Activated CD4-positive, alpha-beta T cell treated with anti-CD3 and anti-CD28 coated beads, Interleukin-2, amount 50 U/mL, for 4 hours (primary cell): Measurements from ENCODE around the gene IL1RL2.

Experiments
- DNase-seq, 2 experiments: peaks; one replicate each; pipeline ENCODE4 v3.0.0-alpha.2; 2020

IL1RL2 gene

DNA sequence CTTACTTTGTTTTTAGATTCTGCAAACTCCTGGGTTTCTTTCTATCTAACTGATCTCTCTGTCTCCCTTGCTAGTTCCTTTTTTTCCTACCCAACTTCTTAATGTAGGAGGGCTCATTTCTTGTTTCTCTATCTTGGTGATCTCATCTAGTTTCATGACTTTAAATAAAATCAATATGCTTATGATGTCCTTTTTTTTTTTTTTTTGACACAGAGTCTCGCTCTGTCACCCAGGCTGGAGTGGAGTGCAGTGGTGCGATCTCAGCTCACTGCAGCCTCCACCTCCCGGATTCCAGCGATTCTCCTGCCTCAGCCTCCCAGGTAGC lies 82.3 kb downstream of the IL1RL2 start:
- no peak for DNase-seq

DNA sequence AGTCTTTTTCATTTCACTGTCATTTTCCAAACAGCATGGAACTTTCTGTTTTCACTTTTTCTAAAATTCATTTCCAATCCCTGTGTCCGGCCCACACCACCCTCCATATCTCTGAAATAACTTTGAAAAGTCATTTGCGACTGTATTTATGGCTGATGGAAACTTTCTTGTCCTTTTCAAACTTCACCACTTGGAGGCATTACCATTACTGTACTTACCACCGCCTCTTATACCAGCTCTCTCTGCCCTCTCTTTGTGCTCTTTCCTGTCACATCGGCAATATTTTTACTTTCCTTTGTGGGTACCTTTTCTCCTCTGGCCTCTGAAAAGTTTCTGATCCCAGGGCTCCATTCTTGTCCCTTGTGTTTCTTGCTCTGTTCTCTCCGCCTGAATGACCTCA lies 85.0 kb downstream of the IL1RL2 start:
- DNase-seq, result no peak

DNA sequence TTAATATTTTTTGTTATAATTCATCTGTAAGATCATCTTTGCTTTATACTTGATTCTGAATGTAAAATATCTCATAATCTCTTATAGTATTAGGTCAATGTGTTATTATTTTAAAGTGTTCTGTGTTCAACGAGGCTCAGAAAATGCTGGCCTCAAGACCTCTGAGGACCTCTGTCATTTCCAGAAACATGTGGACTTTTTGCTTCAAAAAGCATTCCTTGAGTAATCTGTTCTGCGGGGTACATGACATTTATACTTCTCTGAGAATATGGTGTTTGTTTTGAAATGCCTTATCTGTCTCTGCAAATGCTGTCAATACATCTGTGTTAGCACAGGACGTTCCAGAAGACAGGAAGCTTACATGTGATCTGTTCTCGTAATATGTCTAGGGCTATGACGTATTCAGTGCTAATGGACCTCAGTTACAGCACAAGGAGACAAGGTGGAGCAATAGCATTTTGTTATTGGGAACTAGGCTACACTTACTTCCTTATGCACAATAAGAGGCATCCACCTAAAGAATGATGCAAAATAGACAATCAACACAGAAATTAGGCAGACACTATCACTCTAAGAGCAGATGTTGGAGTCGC lies 86.9 kb downstream of the IL1RL2 start:
- DNase-seq, result no peak

DNA sequence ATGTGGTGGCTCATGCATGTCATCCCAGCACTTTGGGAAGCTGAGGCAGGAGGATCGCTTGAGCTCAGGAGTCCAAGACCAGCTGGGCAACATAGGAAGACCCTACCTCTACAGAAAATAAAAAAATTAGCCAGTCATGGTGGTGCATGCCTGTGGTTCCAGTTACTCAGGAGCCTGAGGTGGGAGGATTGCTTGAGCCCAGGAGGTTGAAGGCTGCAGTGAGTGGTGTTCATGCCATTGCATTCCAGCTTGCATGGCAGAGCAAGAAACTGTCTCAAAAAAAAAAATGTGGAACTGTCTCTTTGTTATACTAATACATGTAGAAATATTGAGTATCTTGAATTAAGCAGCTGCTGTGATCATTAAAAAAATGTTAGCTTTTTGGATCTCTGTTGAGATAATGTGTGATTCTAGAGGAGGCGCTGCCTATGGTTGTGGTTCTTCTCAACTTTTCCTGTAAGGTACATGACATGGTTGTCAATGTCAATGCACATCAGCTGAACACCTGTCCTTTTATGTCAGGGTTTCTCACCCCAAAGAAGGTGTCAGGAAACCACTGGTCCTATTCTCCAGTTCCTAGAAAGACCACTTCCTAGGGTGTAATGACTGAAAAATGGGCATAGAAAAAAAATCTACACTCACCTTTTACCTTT lies 89.9 kb downstream of the IL1RL2 start:
- no peak for DNase-seq

DNA sequence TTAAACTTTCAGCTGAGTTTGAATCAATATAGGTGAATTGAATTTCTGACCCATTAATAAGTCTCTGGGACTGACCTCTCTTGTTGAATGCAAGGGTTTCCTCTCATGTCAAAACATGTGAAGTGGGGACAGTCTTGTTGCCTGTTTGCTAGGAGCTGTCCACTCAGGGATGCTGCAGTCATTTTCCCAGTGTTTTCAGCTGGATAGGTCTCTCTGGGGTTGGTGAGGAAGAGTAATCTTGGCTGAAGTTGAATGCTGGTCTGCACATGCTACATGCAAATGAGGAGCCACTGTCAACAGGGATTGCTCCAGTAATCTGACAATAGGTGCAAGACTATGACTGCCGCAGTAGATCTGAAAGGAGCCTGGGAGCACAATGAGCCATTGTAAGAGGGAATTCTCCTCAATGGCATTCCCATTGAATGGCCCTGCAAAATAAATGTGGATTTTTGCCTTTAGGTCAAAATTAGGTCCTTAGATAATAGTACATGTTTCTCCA lies 90.4 kb downstream of the IL1RL2 start:
- DNase-seq, result no peak

DNA sequence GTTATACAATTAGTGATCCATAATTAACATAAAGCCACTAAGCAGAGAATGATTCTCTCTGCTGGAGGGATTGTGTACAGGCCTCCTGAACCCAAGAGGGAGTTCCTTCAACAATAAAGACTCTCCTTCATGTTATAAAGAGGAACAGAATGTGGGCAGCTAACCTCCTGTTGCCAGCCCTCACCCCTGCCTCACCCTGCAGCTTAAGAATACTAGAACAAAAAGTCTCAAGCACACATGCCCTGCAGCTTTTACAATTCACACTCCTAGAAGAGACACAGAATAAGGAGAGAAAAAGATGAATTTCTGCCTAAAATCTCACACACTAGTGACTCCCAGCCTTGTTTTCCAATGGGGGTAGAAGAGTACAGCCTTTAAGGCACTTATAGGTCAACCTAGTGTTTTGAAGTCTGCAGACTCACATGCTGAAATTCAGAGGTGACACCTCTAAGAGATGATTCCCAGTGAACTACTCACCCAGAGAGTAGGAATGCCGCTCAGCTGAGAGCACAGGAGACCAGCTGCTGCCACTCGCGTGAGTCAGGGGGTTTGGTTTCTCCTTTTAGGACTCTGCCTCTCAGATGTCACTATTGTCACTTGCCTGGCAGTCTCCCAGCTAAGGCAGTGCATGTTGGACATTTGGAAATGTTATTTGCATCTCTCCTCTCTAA lies 92.0 kb downstream of the IL1RL2 start:
- no peak for DNase-seq

DNA sequence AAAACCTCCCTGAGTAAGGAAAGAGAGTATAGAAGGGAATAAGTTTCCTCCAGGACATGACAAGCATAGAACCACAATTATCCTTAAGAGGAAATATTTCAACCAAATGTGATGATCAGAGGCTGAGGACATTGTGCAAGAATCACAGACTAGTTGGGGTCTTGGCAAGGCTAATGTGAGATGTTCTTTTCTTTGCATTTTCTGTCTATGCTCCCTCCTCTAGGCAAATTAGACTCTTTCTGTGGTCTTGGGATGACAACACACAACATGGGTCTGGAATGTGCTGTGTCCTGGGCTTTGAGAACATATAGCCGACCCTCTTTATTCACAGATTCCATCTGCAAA lies 92.5 kb downstream of the IL1RL2 start:
- no peak for DNase-seq

DNA sequence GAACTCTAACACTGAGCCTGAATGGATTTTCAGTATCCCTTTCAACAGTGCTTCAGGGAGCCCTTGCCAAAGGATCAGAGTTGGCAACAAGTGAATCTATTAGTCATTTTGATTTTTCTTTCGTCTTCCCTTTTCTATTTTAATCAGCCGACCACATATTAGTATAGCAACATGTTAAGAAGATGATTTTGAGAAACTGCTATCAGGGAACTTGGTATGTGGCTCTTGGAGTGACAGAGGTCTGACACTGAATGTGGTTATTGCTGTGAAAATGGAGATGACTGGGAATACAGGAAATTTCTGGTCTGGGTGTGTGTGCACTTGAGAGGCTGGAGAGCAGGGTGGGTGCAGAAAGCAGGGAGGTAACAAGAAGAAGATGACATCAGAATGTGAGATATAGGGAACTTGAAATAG lies 95.9 kb downstream of the IL1RL2 start:
- DNase-seq, result no peak

DNA sequence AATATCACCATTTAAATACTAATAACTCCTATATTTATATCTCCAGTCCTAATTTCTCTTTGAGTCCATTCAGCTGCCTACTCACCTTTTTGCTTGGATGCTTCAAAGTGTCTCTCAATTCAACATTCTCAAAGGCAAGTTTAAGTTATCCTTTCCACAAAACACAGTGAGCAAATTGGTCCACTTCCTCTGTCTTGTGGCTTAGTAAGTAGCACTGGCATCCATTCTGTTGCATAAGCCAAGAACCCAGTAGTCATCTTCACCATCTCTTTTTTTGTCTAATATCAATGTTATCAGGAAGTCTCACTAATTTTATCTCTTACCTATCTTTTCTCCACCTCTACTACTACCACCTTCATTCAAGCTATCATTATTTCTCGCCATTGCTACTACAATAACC lies 97.2 kb downstream of the IL1RL2 start:
- DNase-seq, result no peak

DNA sequence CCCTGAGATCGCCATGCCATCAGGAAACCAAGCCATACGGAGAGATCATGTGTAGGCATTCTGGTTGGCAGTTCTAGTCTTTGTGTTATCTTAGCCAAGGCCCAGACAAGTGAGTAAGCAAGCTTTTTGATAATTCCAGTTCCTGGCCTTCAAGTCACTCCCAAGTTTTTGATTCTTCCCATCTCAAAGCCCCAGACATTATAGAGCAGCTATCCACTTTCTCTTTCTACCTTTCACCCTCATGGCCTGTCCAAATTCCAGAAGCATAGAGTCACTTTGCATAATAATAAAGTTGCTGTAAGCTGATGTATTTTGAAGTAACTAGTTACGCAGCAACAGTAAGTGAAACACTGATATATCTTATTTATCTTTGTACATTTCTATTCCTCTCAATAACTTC lies 97.8 kb downstream of the IL1RL2 start:
- DNase-seq, result no peak

DNA sequence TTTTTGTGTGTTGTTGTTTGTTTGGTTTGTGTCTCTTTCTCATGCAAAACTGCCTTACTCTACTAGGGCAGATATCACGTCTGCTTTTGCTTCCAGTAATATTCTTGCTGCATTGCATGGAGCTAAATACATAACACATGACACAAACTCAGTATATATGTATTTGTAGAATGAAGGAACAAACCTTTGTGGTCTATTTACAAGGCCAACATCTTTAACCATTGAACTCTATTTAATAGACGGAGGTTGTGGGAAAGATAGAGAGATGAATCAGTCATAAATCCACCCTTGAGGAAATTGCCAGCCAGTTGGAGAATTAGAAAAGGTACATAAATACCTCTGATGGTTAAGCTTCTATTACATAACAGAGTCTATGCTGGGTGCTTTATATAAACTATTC lies 98.5 kb downstream of the IL1RL2 start:
- DNase-seq, result no peak

DNA sequence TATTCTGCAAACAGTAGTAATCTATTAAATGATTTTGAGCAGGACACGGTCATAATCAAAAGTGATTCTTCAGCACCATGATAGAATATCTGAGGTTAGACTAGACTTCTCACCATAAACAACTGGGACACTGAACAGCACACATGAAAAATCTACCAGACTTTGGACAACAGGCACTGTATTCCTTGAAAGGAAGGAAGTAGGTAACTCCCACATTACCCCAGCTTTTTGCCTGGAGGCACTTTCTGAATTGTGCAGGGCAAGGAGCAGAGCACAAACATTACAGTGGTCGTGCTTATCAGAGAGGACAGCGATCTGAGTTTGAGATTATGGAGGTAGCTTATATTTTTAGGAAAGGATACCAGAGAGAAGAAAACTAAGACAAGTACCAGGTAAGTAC lies 99.2 kb downstream of the IL1RL2 start:
- DNase-seq, result no peak

DNA sequence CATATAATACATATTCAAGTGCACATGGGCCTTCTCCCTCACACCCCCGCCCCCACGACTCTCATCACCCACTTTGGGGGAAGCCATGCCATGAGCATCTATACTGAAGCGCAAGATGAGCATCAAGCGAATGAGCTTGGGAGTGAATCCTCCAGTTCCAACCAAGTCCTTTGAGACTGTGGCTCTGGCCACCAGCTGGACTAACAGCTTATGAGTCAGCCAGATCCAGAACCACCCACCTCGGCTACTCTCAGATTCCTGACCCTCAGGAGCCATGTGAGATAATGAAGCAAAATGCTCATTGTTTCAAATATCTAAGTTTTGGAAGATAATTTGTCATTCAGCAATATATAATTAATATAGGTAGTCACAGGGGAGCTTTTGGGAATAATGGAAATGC lies 102.3 kb downstream of the IL1RL2 start:
- no peak for DNase-seq
